Measurements from ENCODE around the gene CPNE7.

DNA sequence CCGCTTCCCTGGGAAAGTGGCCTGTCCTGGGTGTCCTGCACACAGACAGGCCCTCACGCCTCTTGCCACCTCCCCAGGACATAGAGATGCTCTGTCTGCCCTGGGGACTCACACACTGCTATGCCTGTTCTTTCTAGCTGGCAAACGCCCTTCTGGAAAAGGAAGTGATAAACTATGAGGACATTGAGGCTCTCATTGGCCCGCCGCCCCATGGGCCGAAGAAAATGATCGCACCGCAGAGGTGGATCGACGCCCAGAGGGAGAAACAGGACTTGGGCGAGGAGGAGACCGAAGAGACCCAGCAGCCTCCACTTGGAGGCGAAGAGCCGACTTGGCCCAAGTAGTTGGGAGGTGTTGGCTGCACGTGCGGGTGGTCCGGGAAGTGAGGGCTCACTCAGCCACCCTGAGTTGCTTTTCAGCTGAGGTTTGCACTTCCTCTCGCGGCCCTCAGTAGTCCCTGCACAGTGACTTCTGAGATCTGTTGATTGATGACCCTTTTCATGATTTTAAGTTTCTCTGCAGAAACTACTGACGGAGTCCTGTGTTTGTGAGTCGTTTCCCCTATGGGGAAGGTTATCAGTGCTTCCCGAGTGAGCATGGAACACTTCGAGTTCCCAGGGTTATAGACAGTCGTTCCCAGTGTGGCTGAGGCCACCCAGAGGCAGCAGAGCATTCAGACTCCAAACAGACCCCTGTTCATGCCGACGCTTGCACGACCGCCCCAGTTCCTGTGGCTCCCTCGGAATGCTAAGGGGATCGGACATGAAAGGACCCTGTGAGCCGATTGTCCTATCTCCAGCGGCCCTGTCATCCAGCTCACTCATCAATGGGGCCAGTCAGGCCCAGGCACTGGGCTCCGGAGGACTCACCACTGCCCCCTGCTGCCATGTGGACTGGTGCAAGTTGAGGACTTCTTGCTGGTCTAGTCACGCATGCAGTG lies 18.5 kb upstream of the CPNE7 start:
- TF ChIP-seq SUZ12 (IDR thresholded peaks at IDR 0.05; ENCODE audit: extremely low read depth, insufficient read depth, insufficient read length) (no peak), YY1 (IDR thresholded peaks at IDR 0.05; ENCODE audit: insufficient read depth, insufficient read length) (no peak), ZNF274 (IDR thresholded peaks at IDR 0.05; ENCODE audit: low read depth, low read length) (no peak)
